H1 (cell line): ENCODE measurements around the gene CSGALNACT2. TPM values are rescaled to one million over a fixed set of nuclear protein-coding genes. Genes with fewer than 3 reads are reported as not detected.

ENCODE experiments used
- CTCF ChIA-PET: fragments of 300-600 bp; sonication (Branson Sonifier 250); formaldehyde crosslinking; loops from one replicate; lab custom pipeline; 2021; ENCODE audit not compliant: partially characterized antibody; lab: Charles Lee
- POLR2A ChIA-PET: fragments of 300-600 bp; sonication (Branson Sonifier 250); formaldehyde crosslinking; loops from one replicate; lab custom pipeline; 2021; ENCODE audit warnings: inconsistent platforms; ENCODE audit not compliant: partially characterized antibody; lab: Charles Lee
- DNase-seq, 2 experiments: peaks; one replicate each; pipeline versions ENCODE4 v3.0.0 to v3.0.0-alpha.2; 2010 to 2022; ENCODE audit warnings: low spot score in 2 of 2, low read depth in 1 of 2, mixed read lengths in 1 of 2
- FAIRE-seq: peaks from 2 replicates; lab custom pipeline; 2011; peaks lifted over from hg19 to GRCh38; lab: Jason Lieb, UNC
- H2AFZ ChIP-seq: 2 replicates; pipeline ENCODE4 v1.8.1; 2012; ENCODE audit warnings: low read length, inconsistent platforms
- H2AK5ac ChIP-seq: 2 replicates; pipeline ENCODE4 v1.6.1; 2013; ENCODE audit warnings: low read depth, low read length
- H2BK120ac ChIP-seq: replicated peaks from 2 replicates; pipeline ENCODE3; 2013; ENCODE audit warnings: low read depth, low read length, inconsistent platforms
- H2BK12ac ChIP-seq: 2 replicates; pipeline ENCODE4 v1.6.1; 2013; ENCODE audit warnings: low read depth, low read length
- H2BK15ac ChIP-seq: 2 replicates; pipeline ENCODE4 v1.6.1; 2013; ENCODE audit warnings: low read length
- H2BK20ac ChIP-seq: 2 replicates; pipeline ENCODE4 v1.6.1; 2013; ENCODE audit warnings: low read length
- H2BK5ac ChIP-seq: 2 replicates; pipeline ENCODE4 v1.6.1; 2013; ENCODE audit warnings: low read depth, low read length
- H3K14ac ChIP-seq: 2 replicates; pipeline ENCODE4 v1.6.1; 2013; ENCODE audit warnings: inconsistent platforms; ENCODE audit not compliant: insufficient read length
- H3K18ac ChIP-seq: 2 replicates; pipeline ENCODE4 v1.6.1; 2013; ENCODE audit warnings: low read length; ENCODE audit errors: extremely low read depth
- H3K23ac ChIP-seq: 2 replicates; pipeline ENCODE4 v1.6.1; 2013; ENCODE audit warnings: inconsistent platforms; ENCODE audit not compliant: insufficient read length
- H3K23me2 ChIP-seq: 2 replicates; pipeline ENCODE4 v1.6.1; 2013; ENCODE audit warnings: low read depth, low read length
- H3K27ac ChIP-seq: 2 replicates; pipeline ENCODE4 v1.6.1; 2011; ENCODE audit warnings: low read depth, low read length, inconsistent platforms
- H3K27me3 ChIP-seq, 4 experiments: replicated peaks in 1 of 4; 1 replicate in 1 of 4; 2 replicates in 3 of 4; pipeline versions ENCODE4 v1.6.1 to v1.8.1; 2011 to 2013; ENCODE audit warnings: low read length in 3 of 4, mild to moderate bottlenecking in 3 of 4, inconsistent platforms in 2 of 4, mixed read lengths in 2 of 4, moderate library complexity in 1 of 4; ENCODE audit not compliant: control insufficient read depth in 3 of 4, insufficient read depth in 3 of 4; ENCODE audit errors: extremely low read depth in 1 of 4
- H3K36me3 ChIP-seq, 4 experiments: 2 replicates each; pipeline versions ENCODE4 v1.6.1 to v1.8.1; 2011 to 2013; ENCODE audit warnings: mild to moderate bottlenecking in 4 of 4, low read length in 3 of 4, moderate library complexity in 2 of 4, control low read depth in 1 of 4, inconsistent platforms in 1 of 4; ENCODE audit not compliant: insufficient read depth in 4 of 4, control insufficient read depth in 2 of 4
- H3K4ac ChIP-seq: replicated peaks from 2 replicates; pipeline ENCODE3; 2013; ENCODE audit warnings: low read length, low read depth, mixed read lengths, inconsistent platforms; ENCODE audit not compliant: insufficient read length
- H3K4me1 ChIP-seq, 4 experiments: replicated peaks in 1 of 4; 1 replicate in 1 of 4; 2 replicates in 3 of 4; pipeline versions ENCODE4 v1.6.1 to v1.8.1; 2011 to 2013; ENCODE audit warnings: low read length in 3 of 4, inconsistent platforms in 2 of 4, mixed read lengths in 1 of 4; ENCODE audit not compliant: insufficient read depth in 4 of 4, control insufficient read depth in 3 of 4
- H3K4me2 ChIP-seq, 2 experiments: 2 replicates each; pipeline versions ENCODE4 v1.6.1 to v1.8.1; 2011 to 2013; ENCODE audit warnings: low read depth in 2 of 2, low read length in 2 of 2, control low read depth in 1 of 2, inconsistent platforms in 1 of 2, mild to moderate bottlenecking in 1 of 2; ENCODE audit not compliant: insufficient read depth in 1 of 2
- H3K4me3 ChIP-seq, 4 experiments: fragments of 200-600, 300-600 bp in 1 of 4; sonication (generic), shearing (Covaris generic), sonication (Bioruptor Twin) in 1 of 4; 2 replicates each; pipeline versions ENCODE4 v1.5.1 to v1.8.1; 2011 to 2016; ENCODE audit warnings: low read length in 4 of 4, low read depth in 3 of 4, control low read depth in 2 of 4, inconsistent platforms in 2 of 4, mild to moderate bottlenecking in 2 of 4, mixed read lengths in 1 of 4, moderate library complexity in 1 of 4; ENCODE audit not compliant: insufficient read depth in 2 of 4; ENCODE audit errors: extremely low read depth in 1 of 4
- H3K56ac ChIP-seq: replicated peaks from 2 replicates; pipeline ENCODE3; 2013; ENCODE audit warnings: low read depth, mild to moderate bottlenecking, mixed read lengths, low read length, inconsistent platforms; ENCODE audit not compliant: insufficient read length
- H3K79me1 ChIP-seq: 2 replicates; pipeline ENCODE4 v1.6.1; 2013; ENCODE audit warnings: low read depth, low read length, control low read depth
- H3K79me2 ChIP-seq, 2 experiments: 2 replicates each; pipeline versions ENCODE4 v1.6.1 to v1.8.1; 2012 to 2013; ENCODE audit warnings: low read length in 2 of 2, mild to moderate bottlenecking in 2 of 2, inconsistent platforms in 1 of 2; ENCODE audit not compliant: insufficient read depth in 2 of 2, control insufficient read depth in 1 of 2
- H3K9ac ChIP-seq, 4 experiments: replicated peaks in 1 of 4; 1 replicate in 1 of 4; 2 replicates in 3 of 4; pipeline versions ENCODE4 v1.6.1 to v1.8.1; 2011 to 2013; ENCODE audit warnings: low read depth in 3 of 4, low read length in 3 of 4, control low read depth in 2 of 4, mild to moderate bottlenecking in 2 of 4, moderate library complexity in 2 of 4, inconsistent platforms in 1 of 4; ENCODE audit errors: extremely low read depth in 1 of 4
- H3K9me3 ChIP-seq, 2 experiments: 2 replicates each; pipeline versions ENCODE4 v1.6.1 to v1.8.1; 2012 to 2013; ENCODE audit warnings: mild to moderate bottlenecking in 2 of 2, moderate library complexity in 2 of 2, control low read depth in 1 of 2, inconsistent platforms in 1 of 2, low read depth in 1 of 2, low read length in 1 of 2, mixed read lengths in 1 of 2; ENCODE audit not compliant: insufficient read depth in 2 of 2
- H4K20me1 ChIP-seq, 2 experiments: replicated peaks in 1 of 2; 2 replicates each; pipeline versions ENCODE3 to v1.8.1; 2011 to 2013; ENCODE audit warnings: inconsistent platforms in 2 of 2, low read length in 2 of 2, mild to moderate bottlenecking in 1 of 2; ENCODE audit not compliant: insufficient read depth in 2 of 2, control insufficient read depth in 1 of 2
- H4K5ac ChIP-seq: 2 replicates; pipeline ENCODE4 v1.6.1; 2013; ENCODE audit warnings: low read length, low read depth, mixed read lengths, inconsistent platforms; ENCODE audit not compliant: insufficient read length
- H4K8ac ChIP-seq: 2 replicates; pipeline ENCODE4 v1.8.0; 2013; ENCODE audit warnings: mild to moderate bottlenecking, moderate library complexity, low read length, inconsistent platforms; ENCODE audit not compliant: insufficient read depth; ENCODE audit errors: extremely low read depth
- H4K91ac ChIP-seq: replicated peaks from 2 replicates; pipeline ENCODE3; 2013; ENCODE audit warnings: low read length, mixed read lengths, inconsistent platforms; ENCODE audit not compliant: insufficient read length
- CEBPB ChIP-seq: IDR thresholded peaks from 2 replicates; pipeline ENCODE4 v1.6.1; 2012; ENCODE audit warnings: low read depth, low read length
- EGR1 ChIP-seq: IDR thresholded peaks from 2 replicates; pipeline ENCODE4 v1.6.1; 2011; ENCODE audit warnings: low read depth, low read length, borderline replicate concordance
- RFX5 ChIP-seq: IDR thresholded peaks from 2 replicates; pipeline ENCODE4 v1.6.1; 2011; ENCODE audit warnings: low read depth, low read length, improper control_type of control experiment, borderline replicate concordance
- SIN3A ChIP-seq, 2 experiments: IDR thresholded peaks in 1 of 2; conservative IDR thresholded peaks in 1 of 2; 2 replicates each; pipeline ENCODE4 v1.6.1; 2011 to 2012; ENCODE audit warnings: low read length in 2 of 2, improper control_type of control experiment in 1 of 2, low read depth in 1 of 2, mild to moderate bottlenecking in 1 of 2
- WGBS, 2 experiments: shearing (Covaris generic) in 1 of 2; methylation state at CpG; one replicate each; pipeline versions ENCODE4 v1.1.6 to v1.1.7; 2013 to 2015; ENCODE audit warnings: low lambda C conversion rate in 2 of 2, mixed read lengths in 2 of 2, inconsistent platforms in 1 of 2, low coverage in 1 of 2, missing lambda C conversion rate in 1 of 2; ENCODE audit not compliant: insufficient replicate concordance in 2 of 2, insufficient coverage in 1 of 2, insufficient read length in 1 of 2; ENCODE audit errors: extremely low coverage in 1 of 2, missing lambda C conversion rate in 1 of 2; 5-methylcytosine and 5-hydroxymethylcytosine counted together
- polyA plus RNA-seq, 7 experiments: library from polyadenylated mRNA; depleted of rRNA in 3 of 7; stranded (reverse) in 5 of 7; unstranded in 2 of 7; fragments of >200 nt in 5 of 7; fragments of 200-250 nt in 2 of 7; gene quantifications; 1 replicate in 5 of 7; 2 replicates in 1 of 7; 4 replicates in 1 of 7; pipeline versions ENCODE4 v1.2.1 to v1.2.3, GENCODE V29; 2011 to 2013; ENCODE audit warnings: missing spikeins in 2 of 7, mixed read lengths in 2 of 7
- total RNA-seq: library from RNA; stranded (reverse); fragmentation: NEBNext Ultra II Directional; extraction: Animal tissue kit (Norgen Biotek cat#: 25700); gene quantifications from 2 replicates; pipeline ENCODE4 v1.2.1, GENCODE V29; 2021
- TF ChIP-seq, protein P1 (sequence below): IDR thresholded peaks from 2 replicates; pipeline ENCODE4 v1.6.1; 2011; ENCODE audit warnings: low read depth, mild to moderate bottlenecking, low read length; ENCODE audit not compliant: insufficient read depth
- TF ChIP-seq, protein P2 (sequence below): IDR thresholded peaks from 2 replicates; pipeline ENCODE4 v1.6.1; 2012; ENCODE audit warnings: inconsistent platforms

Gene CSGALNACT2
- total and polyA plus RNA-seq, 2 of the 8 experiments (the other 6 are each of a cell fraction or from before 2014, with no cell fraction given), result 2.6 to 5.3 TPM

DNA sequence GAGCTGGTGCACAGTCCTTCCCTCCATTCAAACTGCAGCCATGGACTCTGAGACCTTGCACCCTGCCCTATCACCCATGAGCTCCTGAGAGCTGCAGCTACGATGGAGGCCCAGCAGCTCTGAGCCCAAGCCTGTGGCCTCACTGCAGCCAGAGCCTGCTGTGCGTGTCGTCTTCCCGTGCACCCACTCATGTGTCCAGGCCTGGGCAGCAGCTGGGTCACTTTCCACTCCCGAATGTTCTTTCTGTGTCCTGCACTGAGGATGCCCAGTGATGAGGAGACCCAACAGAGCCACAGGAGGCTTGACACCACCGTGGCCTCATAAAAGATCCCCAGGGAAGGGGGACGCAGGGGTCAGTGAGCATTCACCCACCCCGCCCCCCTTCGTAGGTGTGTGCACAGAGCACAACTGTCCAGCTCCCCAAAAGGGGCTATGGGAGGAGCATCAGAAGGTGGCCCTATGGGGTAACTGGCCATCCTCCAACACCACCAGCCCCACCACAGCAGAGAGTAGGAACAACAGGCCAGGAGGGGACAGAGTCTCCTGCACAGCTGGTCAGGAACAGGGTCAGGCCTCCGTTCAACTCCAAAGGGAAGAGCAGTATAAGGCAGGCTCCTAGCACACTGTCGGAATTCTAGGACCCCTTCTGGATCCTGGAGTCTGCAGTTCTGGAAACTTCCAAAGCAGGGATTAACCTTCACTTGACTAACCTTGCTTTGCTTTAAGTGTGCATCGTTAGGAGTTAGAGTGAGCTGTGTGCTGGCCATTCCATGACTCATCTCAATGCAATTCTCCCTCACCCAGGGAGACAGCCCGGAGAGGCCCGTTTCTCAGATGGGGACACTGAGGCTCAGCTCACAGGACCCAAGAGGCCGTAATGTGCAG, 76.1 kb downstream of the CSGALNACT2 start:
- Histone ChIP-seq H3K14ac (no peak overlapping the region), H3K9me3 (no peaks in the 10 kb centered on the region), H2AFZ (no peak overlapping the region), H4K8ac (peak overlapping the region; percentile 22; the same call in 1 of the 2 replicates), H3K36me3 (no peaks in the 10 kb centered on the region), H3K23ac (no peak overlapping the region), H3K4ac (no peak overlapping the region), H4K91ac (no peak overlapping the region), H3K27me3 (no peaks in the 10 kb centered on the region), H4K20me1 (peaks cover 0 to 5% of the 10 kb centered on the region in 2 experiments), H3K4me3 (no peak overlapping the region), H3K23me2 (no peaks in the 10 kb centered on the region), H3K79me1 (no peaks in the 10 kb centered on the region), H3K79me2 (no peaks in the 10 kb centered on the region), H2BK5ac (no peak overlapping the region), H3K18ac (no peak overlapping the region), H2BK12ac (no peak overlapping the region), H3K4me1 (peaks cover 0 to 5% (median 0%) of the 10 kb centered on the region in 4 experiments; a peak in 1 of 7 replicates), H2AK5ac (no peak overlapping the region), H3K27ac (no peak overlapping the region), H2BK120ac (no peak overlapping the region), H2BK20ac (no peak overlapping the region; the same call in 1 of the 2 replicates), H3K56ac (no peak overlapping the region), H3K9ac (no peak overlapping the region), H3K4me2 (no peak overlapping the region), H4K5ac (no peak overlapping the region), H2BK15ac (0 out of 2 replicates have a peak overlapping the region, but pooled peaks have one; percentile 72)
- ChIA-PET CTCF (interaction anchor here (0.6 to 4.4 kb wide), 16 partner anchors 8 to 134 kb away, joined by 3 to 26 read pairs (median 4); no protein-coding TSS in a partner anchor), POLR2A (interaction anchor here (0.8 to 1.3 kb wide), 3 partner anchors 8 to 40 kb away, joined by 3 read pairs; no protein-coding TSS in a partner anchor)
- FAIRE-seq (no peak), DNase-seq (no peak)
- 90% methylated on average over 13 of the region's 15 CpGs; no CpG with 5 or more reads in 1 of the 2 experiments for WGBS, 2 experiments
- no peak for TF ChIP-seq EGR1
- TF ChIP-seq, protein P1, sequence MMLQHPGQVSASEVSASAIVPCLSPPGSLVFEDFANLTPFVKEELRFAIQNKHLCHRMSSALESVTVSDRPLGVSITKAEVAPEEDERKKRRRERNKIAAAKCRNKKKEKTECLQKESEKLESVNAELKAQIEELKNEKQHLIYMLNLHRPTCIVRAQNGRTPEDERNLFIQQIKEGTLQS, result no peak
- TF ChIP-seq, protein P2, sequence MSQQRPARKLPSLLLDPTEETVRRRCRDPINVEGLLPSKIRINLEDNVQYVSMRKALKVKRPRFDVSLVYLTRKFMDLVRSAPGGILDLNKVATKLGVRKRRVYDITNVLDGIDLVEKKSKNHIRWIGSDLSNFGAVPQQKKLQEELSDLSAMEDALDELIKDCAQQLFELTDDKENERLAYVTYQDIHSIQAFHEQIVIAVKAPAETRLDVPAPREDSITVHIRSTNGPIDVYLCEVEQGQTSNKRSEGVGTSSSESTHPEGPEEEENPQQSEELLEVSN, result no peak
- no peak for TF ChIP-seq CEBPB
- no peak for TF ChIP-seq SIN3A (conservative IDR thresholded peaks at IDR 0.05 in 1 of 2, IDR thresholded peaks at IDR 0.05 in 1 of 2; ENCODE audit: low read depth in 1 of 2, low read length in 2 of 2)
- TF ChIP-seq RFX5, result no peak
